ENCODE measurements around the gene UPF1.

The UPF1 gene

GRCh38 chr19:18830488-18830887 is 1.3 kb upstream of the UPF1 start:
- no peak overlapping the region for H3K18ac ChIP-seq (ENCODE audit: low read length)
- no peak overlapping the region for H3K4me3 ChIP-seq (ENCODE audit: low read length)
- no peak overlapping the region for H3K56ac ChIP-seq (ENCODE audit: low read length)
- H3K36me3 ChIP-seq (ENCODE audit: control insufficient read depth, insufficient read depth, low read length), result no peaks in the 10 kb centered on the region
- no peak overlapping the region for H2BK15ac ChIP-seq (replicated peaks; ENCODE audit: low read depth)
- H2BK5ac ChIP-seq (ENCODE audit: low read length), result no peak overlapping the region
- no peak overlapping the region for H3K27ac ChIP-seq (ENCODE audit: low read depth, low read length)
- no peak overlapping the region for H3K23ac ChIP-seq (ENCODE audit: low read length)
- H2AK5ac ChIP-seq (ENCODE audit: low read length), result no peak overlapping the region
- peaks cover 4% of the 10 kb centered on the region for H3K4me1 ChIP-seq (ENCODE audit: control insufficient read depth, low read depth, low read length)
- DNase-seq, result no peak
- no peak overlapping the region for H2BK120ac ChIP-seq (ENCODE audit: low read depth, low read length)
- peaks cover 15% of the 10 kb centered on the region for H3K79me1 ChIP-seq (ENCODE audit: low read length)
- WGBS (ENCODE audit: extremely low coverage, insufficient coverage, low lambda C conversion rate), result no CpG with 5 or more reads among the region's 2 CpGs
- H4K8ac ChIP-seq (ENCODE audit: low read depth, low read length), result no peak overlapping the region
- H3K4me2 ChIP-seq (ENCODE audit: low read length), result no peak overlapping the region
- no peak overlapping the region for H4K5ac ChIP-seq (ENCODE audit: low read length)
- H3K9ac ChIP-seq (ENCODE audit: low read length), result no peak overlapping the region
- no peaks in the 10 kb centered on the region for H3K27me3 ChIP-seq (ENCODE audit: insufficient read depth, low read length, poor library complexity)
- no peak overlapping the region for H3K4ac ChIP-seq (ENCODE audit: low read depth, low read length)
- H3K79me2 ChIP-seq (ENCODE audit: control insufficient read depth, insufficient read depth, low read length), result peaks cover 33% of the 10 kb centered on the region

GRCh38 chr19:18832306-18833140 is 764 bp downstream of the UPF1 start:
- Histone ChIP-seq H2BK120ac (ENCODE audit: low read depth, low read length) (no peak overlapping the region), H3K36me3 (ENCODE audit: control insufficient read depth, insufficient read depth, low read length) (no peaks in the 10 kb centered on the region), H2AK5ac (ENCODE audit: low read length) (no peak overlapping the region), H3K4me2 (ENCODE audit: low read length) (peak overlapping the region; percentile 82), H4K8ac (ENCODE audit: low read depth, low read length) (no peak overlapping the region), H3K27ac (ENCODE audit: low read depth, low read length) (peak overlapping the region; percentile 8), H3K79me1 (ENCODE audit: low read length) (peaks cover 22% of the 10 kb centered on the region), H3K18ac (ENCODE audit: low read length) (peak overlapping the region; percentile 97), H3K4me1 (ENCODE audit: control insufficient read depth, low read depth, low read length) (peaks cover 4% of the 10 kb centered on the region), H3K27me3 (ENCODE audit: insufficient read depth, low read length, poor library complexity) (no peaks in the 10 kb centered on the region), H4K5ac (ENCODE audit: low read length) (no peak overlapping the region), H3K4ac (ENCODE audit: low read depth, low read length) (peak overlapping the region; percentile 89), H2BK15ac (replicated peaks; ENCODE audit: low read depth) (no peak overlapping the region), H3K56ac (ENCODE audit: low read length) (peak overlapping the region; percentile 98), H2BK5ac (ENCODE audit: low read length) (no peak overlapping the region), H3K79me2 (ENCODE audit: control insufficient read depth, insufficient read depth, low read length) (peaks cover 51% of the 10 kb centered on the region), H3K9ac (ENCODE audit: low read length) (peak overlapping the region; percentile 97), H3K4me3 (ENCODE audit: low read length) (peak overlapping the region; percentile 47), H3K23ac (ENCODE audit: low read length) (peak overlapping the region; percentile 2)
- DNase-seq, result peak; percentile 78
- WGBS (ENCODE audit: extremely low coverage, insufficient coverage, low lambda C conversion rate), result no CpG with 5 or more reads among the region's 69 CpGs

- Histone ChIP-seq H3K79me2 (ENCODE audit: control insufficient read depth, insufficient read depth, low read length) (peaks cover 57% of the 10 kb centered on the region), H2BK120ac (ENCODE audit: low read depth, low read length) (no peak overlapping the region), H3K4me3 (ENCODE audit: low read length) (peak overlapping the region; percentile 47), H2BK15ac (replicated peaks; ENCODE audit: low read depth) (no peak overlapping the region), H3K79me1 (ENCODE audit: low read length) (peaks cover 25% of the 10 kb centered on the region), H3K4me2 (ENCODE audit: low read length) (peak overlapping the region; percentile 82), H3K56ac (ENCODE audit: low read length) (peak overlapping the region; percentile 98), H3K27ac (ENCODE audit: low read depth, low read length) (no peak overlapping the region), H3K18ac (ENCODE audit: low read length) (no peak overlapping the region), H3K4me1 (ENCODE audit: control insufficient read depth, low read depth, low read length) (peaks cover 4% of the 10 kb centered on the region), H4K5ac (ENCODE audit: low read length) (no peak overlapping the region), H4K8ac (ENCODE audit: low read depth, low read length) (no peak overlapping the region), H3K4ac (ENCODE audit: low read depth, low read length) (no peak overlapping the region), H3K23ac (ENCODE audit: low read length) (peak overlapping the region; percentile 2), H3K9ac (ENCODE audit: low read length) (peak overlapping the region; percentile 97), H3K36me3 (ENCODE audit: control insufficient read depth, insufficient read depth, low read length) (no peaks in the 10 kb centered on the region), H3K27me3 (ENCODE audit: insufficient read depth, low read length, poor library complexity) (no peaks in the 10 kb centered on the region), H2BK5ac (ENCODE audit: low read length) (no peak overlapping the region), H2AK5ac (ENCODE audit: low read length) (no peak overlapping the region)
- DNase-seq, result no peak
- no CpG with 5 or more reads among the region's 9 CpGs for WGBS (ENCODE audit: extremely low coverage, insufficient coverage, low lambda C conversion rate)
These were observed 1.4 kb downstream of the UPF1 start for GRCh38 chr19:18833141-18833476.

- H3K27ac ChIP-seq (ENCODE audit: low read depth, low read length), result no peak overlapping the region
- no peak for DNase-seq
- H2BK5ac ChIP-seq (ENCODE audit: low read length), result no peak overlapping the region
- H3K79me2 ChIP-seq (ENCODE audit: control insufficient read depth, insufficient read depth, low read length), result peaks cover 63% of the 10 kb centered on the region
- peak overlapping the region; percentile 18 for H3K4me3 ChIP-seq (ENCODE audit: low read length)
- peak overlapping the region; percentile 58 for H3K56ac ChIP-seq (ENCODE audit: low read length)
- H3K23ac ChIP-seq (ENCODE audit: low read length), result no peak overlapping the region
- no peaks in the 10 kb centered on the region for H3K36me3 ChIP-seq (ENCODE audit: control insufficient read depth, insufficient read depth, low read length)
- no peak overlapping the region for H2BK120ac ChIP-seq (ENCODE audit: low read depth, low read length)
- no peak overlapping the region for H4K8ac ChIP-seq (ENCODE audit: low read depth, low read length)
- H4K5ac ChIP-seq (ENCODE audit: low read length), result no peak overlapping the region
- H3K27me3 ChIP-seq (ENCODE audit: insufficient read depth, low read length, poor library complexity), result no peaks in the 10 kb centered on the region
- H3K9ac ChIP-seq (ENCODE audit: low read length), result peak overlapping the region; percentile 62
- no CpG with 5 or more reads among the region's 18 CpGs for WGBS (ENCODE audit: extremely low coverage, insufficient coverage, low lambda C conversion rate)
- no peak overlapping the region for H3K18ac ChIP-seq (ENCODE audit: low read length)
- no peak overlapping the region for H2BK15ac ChIP-seq (replicated peaks; ENCODE audit: low read depth)
- H3K4me2 ChIP-seq (ENCODE audit: low read length), result peak overlapping the region; percentile 69
- H3K4me1 ChIP-seq (ENCODE audit: control insufficient read depth, low read depth, low read length), result peaks cover 4% of the 10 kb centered on the region
- H2AK5ac ChIP-seq (ENCODE audit: low read length), result no peak overlapping the region
- peaks cover 25% of the 10 kb centered on the region for H3K79me1 ChIP-seq (ENCODE audit: low read length)
- no peak overlapping the region for H3K4ac ChIP-seq (ENCODE audit: low read depth, low read length)
These were observed 2.3 kb downstream of the UPF1 start for GRCh38 chr19:18833849-18834643.

- Histone ChIP-seq H3K4ac (ENCODE audit: low read depth, low read length) (no peak overlapping the region), H2BK5ac (ENCODE audit: low read length) (no peak overlapping the region), H3K4me3 (ENCODE audit: low read length) (no peak overlapping the region), H2AK5ac (ENCODE audit: low read length) (no peak overlapping the region), H4K8ac (ENCODE audit: low read depth, low read length) (no peak overlapping the region), H4K5ac (ENCODE audit: low read length) (no peak overlapping the region), H3K27ac (ENCODE audit: low read depth, low read length) (no peak overlapping the region), H3K79me2 (ENCODE audit: control insufficient read depth, insufficient read depth, low read length) (peaks cover 68% of the 10 kb centered on the region), H3K4me2 (ENCODE audit: low read length) (no peak overlapping the region), H3K79me1 (ENCODE audit: low read length) (peaks cover 29% of the 10 kb centered on the region), H3K56ac (ENCODE audit: low read length) (no peak overlapping the region), H3K36me3 (ENCODE audit: control insufficient read depth, insufficient read depth, low read length) (no peaks in the 10 kb centered on the region), H2BK120ac (ENCODE audit: low read depth, low read length) (no peak overlapping the region), H3K4me1 (ENCODE audit: control insufficient read depth, low read depth, low read length) (peaks cover 4% of the 10 kb centered on the region), H3K18ac (ENCODE audit: low read length) (no peak overlapping the region), H3K23ac (ENCODE audit: low read length) (no peak overlapping the region), H3K9ac (ENCODE audit: low read length) (no peak overlapping the region), H2BK15ac (replicated peaks; ENCODE audit: low read depth) (no peak overlapping the region), H3K27me3 (ENCODE audit: insufficient read depth, low read length, poor library complexity) (no peaks in the 10 kb centered on the region)
- WGBS (ENCODE audit: extremely low coverage, insufficient coverage, low lambda C conversion rate), result no CpG with 5 or more reads among the region's 4 CpGs
- no peak for DNase-seq
These were observed 2.9 kb downstream of the UPF1 start for GRCh38 chr19:18834644-18834984.
